HL-60 (cell line): Measurements from ENCODE around the gene C3orf20.

Experiments
- DNase-seq, 2 experiments: peaks; one replicate each; pipeline ENCODE4 v3.0.0-alpha.2; 2010 to 2020; ENCODE audit warnings: low read depth in 1 of 2, low spot score in 1 of 2
- H3K27ac ChIP-seq: fragments of 250-450 bp; sonication (Bioruptor Pico); replicated peaks from 2 replicates; pipeline ENCODE4 v1.5.1; 2020; ENCODE audit warnings: mild to moderate bottlenecking, moderate library complexity
- H3K27me3 ChIP-seq: fragments of 250-450 bp; sonication (Bioruptor Pico); 2 replicates; pipeline ENCODE4 v1.5.1; 2021; ENCODE audit warnings: mild to moderate bottlenecking, moderate library complexity; ENCODE audit not compliant: insufficient read depth, poor library complexity, severe bottlenecking
- H3K4me3 ChIP-seq: replicated peaks from 2 replicates; pipeline ENCODE4 v1.5.1; 2011; ENCODE audit warnings: mild to moderate bottlenecking, control low read depth, low read length; ENCODE audit not compliant: insufficient read depth
- GABPA ChIP-seq: IDR thresholded peaks from 2 replicates; pipeline ENCODE4 v1.6.1; 2012; ENCODE audit warnings: low read depth
- POLR2AphosphoS5 ChIP-seq: IDR thresholded peaks from 2 replicates; pipeline ENCODE4 v1.6.1; 2012; ENCODE audit warnings: low read depth
- SPI1 ChIP-seq: IDR thresholded peaks from 2 replicates; pipeline ENCODE4 v1.6.1; 2012; ENCODE audit warnings: low read depth, mild to moderate bottlenecking, borderline replicate concordance
- TF ChIP-seq, protein P1 (sequence below): IDR thresholded peaks from 2 replicates; pipeline ENCODE4 v1.6.1; 2012; ENCODE audit warnings: low read depth; ENCODE audit not compliant: insufficient replicate concordance
- TF ChIP-seq, protein P2 (sequence below): IDR thresholded peaks from one replicate; pipeline ENCODE4 v1.5.1; 2011; ENCODE audit warnings: low read length, control low read depth, inconsistent platforms; ENCODE audit not compliant: insufficient read depth

Gene C3orf20

DNA sequence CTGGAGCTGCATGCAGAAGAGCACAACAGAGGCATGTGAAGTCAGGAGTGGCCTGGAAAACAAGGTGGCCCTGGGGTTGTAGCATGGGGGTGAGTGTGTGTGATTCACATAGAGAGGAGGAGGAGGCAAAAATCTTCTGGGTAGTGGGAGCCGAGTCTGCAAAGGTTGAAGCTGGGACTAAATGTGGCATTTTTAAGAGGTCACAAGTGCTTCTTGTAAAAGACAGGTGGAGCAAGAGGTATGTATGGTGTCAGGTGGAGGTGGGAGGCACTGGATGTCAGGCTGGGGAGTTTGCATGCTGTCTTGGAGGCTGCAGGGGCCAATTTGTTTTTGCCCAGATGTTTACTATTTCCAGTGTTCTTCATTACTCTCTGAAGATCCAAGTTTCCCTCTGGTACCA, 42.4 kb downstream of the C3orf20 start:
- DNase-seq, result no peak
- TF ChIP-seq, protein P1, sequence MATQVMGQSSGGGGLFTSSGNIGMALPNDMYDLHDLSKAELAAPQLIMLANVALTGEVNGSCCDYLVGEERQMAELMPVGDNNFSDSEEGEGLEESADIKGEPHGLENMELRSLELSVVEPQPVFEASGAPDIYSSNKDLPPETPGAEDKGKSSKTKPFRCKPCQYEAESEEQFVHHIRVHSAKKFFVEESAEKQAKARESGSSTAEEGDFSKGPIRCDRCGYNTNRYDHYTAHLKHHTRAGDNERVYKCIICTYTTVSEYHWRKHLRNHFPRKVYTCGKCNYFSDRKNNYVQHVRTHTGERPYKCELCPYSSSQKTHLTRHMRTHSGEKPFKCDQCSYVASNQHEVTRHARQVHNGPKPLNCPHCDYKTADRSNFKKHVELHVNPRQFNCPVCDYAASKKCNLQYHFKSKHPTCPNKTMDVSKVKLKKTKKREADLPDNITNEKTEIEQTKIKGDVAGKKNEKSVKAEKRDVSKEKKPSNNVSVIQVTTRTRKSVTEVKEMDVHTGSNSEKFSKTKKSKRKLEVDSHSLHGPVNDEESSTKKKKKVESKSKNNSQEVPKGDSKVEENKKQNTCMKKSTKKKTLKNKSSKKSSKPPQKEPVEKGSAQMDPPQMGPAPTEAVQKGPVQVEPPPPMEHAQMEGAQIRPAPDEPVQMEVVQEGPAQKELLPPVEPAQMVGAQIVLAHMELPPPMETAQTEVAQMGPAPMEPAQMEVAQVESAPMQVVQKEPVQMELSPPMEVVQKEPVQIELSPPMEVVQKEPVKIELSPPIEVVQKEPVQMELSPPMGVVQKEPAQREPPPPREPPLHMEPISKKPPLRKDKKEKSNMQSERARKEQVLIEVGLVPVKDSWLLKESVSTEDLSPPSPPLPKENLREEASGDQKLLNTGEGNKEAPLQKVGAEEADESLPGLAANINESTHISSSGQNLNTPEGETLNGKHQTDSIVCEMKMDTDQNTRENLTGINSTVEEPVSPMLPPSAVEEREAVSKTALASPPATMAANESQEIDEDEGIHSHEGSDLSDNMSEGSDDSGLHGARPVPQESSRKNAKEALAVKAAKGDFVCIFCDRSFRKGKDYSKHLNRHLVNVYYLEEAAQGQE, result no peak
- TF ChIP-seq GABPA (no peak), SPI1 (no peak), POLR2AphosphoS5 (no peak)
- TF ChIP-seq, protein P2, sequence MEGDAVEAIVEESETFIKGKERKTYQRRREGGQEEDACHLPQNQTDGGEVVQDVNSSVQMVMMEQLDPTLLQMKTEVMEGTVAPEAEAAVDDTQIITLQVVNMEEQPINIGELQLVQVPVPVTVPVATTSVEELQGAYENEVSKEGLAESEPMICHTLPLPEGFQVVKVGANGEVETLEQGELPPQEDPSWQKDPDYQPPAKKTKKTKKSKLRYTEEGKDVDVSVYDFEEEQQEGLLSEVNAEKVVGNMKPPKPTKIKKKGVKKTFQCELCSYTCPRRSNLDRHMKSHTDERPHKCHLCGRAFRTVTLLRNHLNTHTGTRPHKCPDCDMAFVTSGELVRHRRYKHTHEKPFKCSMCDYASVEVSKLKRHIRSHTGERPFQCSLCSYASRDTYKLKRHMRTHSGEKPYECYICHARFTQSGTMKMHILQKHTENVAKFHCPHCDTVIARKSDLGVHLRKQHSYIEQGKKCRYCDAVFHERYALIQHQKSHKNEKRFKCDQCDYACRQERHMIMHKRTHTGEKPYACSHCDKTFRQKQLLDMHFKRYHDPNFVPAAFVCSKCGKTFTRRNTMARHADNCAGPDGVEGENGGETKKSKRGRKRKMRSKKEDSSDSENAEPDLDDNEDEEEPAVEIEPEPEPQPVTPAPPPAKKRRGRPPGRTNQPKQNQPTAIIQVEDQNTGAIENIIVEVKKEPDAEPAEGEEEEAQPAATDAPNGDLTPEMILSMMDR, result no peak

DNA sequence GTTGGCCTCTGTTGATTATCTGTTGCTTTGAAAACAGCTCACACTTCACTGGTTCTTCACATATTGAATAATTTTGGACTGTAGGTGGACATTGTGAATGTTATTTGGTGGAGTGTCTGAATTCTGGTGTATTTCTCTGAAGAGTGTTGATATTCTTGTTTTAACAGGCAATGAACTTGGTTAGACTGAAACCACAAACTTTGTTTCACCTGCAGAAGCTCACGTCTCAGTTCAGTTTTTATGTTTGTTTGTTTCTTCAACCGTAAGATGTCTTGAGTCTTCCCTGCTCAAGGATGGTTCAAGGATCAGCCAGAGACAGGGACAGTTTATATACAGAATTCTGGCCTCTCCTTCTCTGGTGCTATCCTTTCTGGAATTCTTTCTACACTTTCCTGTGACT, 43.6 kb downstream of the C3orf20 start:
- no peak for DNase-seq
- H3K27ac ChIP-seq, result no peak overlapping the region
- H3K27me3 ChIP-seq, result no peaks in the 10 kb centered on the region
- TF ChIP-seq, protein P2, result no peak
- TF ChIP-seq, protein P1, result no peak
- TF ChIP-seq SPI1, result no peak
- no peak overlapping the region for H3K4me3 ChIP-seq

More for the DNA sequence above, 42.4 kb downstream of the C3orf20 start:
- Histone ChIP-seq H3K4me3 (no peak overlapping the region), H3K27ac (no peak overlapping the region), H3K27me3 (no peaks in the 10 kb centered on the region)

DNA sequence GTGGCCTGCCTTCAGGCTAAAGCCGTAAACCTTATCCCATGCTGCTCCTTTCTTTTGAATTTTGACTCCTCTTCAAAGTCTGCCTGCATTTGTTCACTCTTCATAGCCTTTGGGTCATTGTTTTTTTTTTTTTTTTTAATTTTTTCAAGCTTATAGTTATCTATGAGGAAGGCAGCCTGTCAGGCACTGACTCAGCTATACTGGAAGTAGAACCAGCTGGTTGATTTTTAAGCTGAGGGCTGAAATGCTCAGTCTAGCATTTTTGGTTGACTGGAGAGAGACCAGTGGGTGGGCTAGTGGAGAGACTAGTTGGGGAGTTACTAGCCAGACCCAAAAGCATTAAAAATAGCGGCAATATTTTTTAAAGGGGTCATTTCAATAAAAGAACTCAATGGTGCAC, 44.1 kb downstream of the C3orf20 start:
- no peaks in the 10 kb centered on the region for H3K27me3 ChIP-seq
- DNase-seq, result no peak
- no peak overlapping the region for H3K27ac ChIP-seq
- H3K4me3 ChIP-seq, result no peak overlapping the region
- TF ChIP-seq, protein P1, result no peak
- TF ChIP-seq SPI1 (no peak), POLR2AphosphoS5 (no peak), GABPA (no peak)
- TF ChIP-seq, protein P2, result no peak
